Measurements from ENCODE around the gene UBE2D3.

Gene UBE2D3

GRCh38 chr4:102772738-102773340 lies 54.5 kb downstream of the UBE2D3 start:
- Histone ChIP-seq H3K4me3 (ENCODE audit: low read depth, low read length) (no peak overlapping the region), H3K23ac (ENCODE audit: low read length) (no peak overlapping the region), H4K91ac (ENCODE audit: low read depth, low read length) (no peak overlapping the region), H2BK120ac (ENCODE audit: insufficient read depth, low read length, poor library complexity) (no peak overlapping the region), H2AK5ac (ENCODE audit: low read length) (no peak overlapping the region), H3K9me3 (ENCODE audit: insufficient read depth, low read depth, low read length) (no peaks in the 10 kb centered on the region), H3K18ac (ENCODE audit: low read length) (no peak overlapping the region), H3K4me1 (ENCODE audit: control insufficient read depth in 1 of 2, insufficient read depth in 2 of 2, low read length in 2 of 2) (no peaks in the 10 kb centered on the region), H3K79me1 (ENCODE audit: low read length) (no peaks in the 10 kb centered on the region), H4K8ac (ENCODE audit: low read depth, low read length) (no peak overlapping the region), H3K36me3 (ENCODE audit: control insufficient read depth in 1 of 2, insufficient read depth in 2 of 2, low read length in 2 of 2) (no peaks in the 10 kb centered on the region), H3K4ac (ENCODE audit: low read depth, low read length) (no peak overlapping the region), H2BK5ac (ENCODE audit: low read depth, low read length, poor library complexity) (no peak overlapping the region), H2BK12ac (ENCODE audit: low read length) (no peak overlapping the region), H3K9ac (ENCODE audit: low read length) (no peak overlapping the region), H3K27ac (ENCODE audit: low read depth, low read length) (no peak overlapping the region), H3K27me3 (ENCODE audit: insufficient read depth, low read length) (no peaks in the 10 kb centered on the region), H4K12ac (ENCODE audit: low read depth, low read length) (no peak overlapping the region), H3K4me2 (ENCODE audit: low read length) (no peak overlapping the region), H2AFZ (ENCODE audit: insufficient read depth, low read length, poor library complexity) (no peak overlapping the region), H3K14ac (ENCODE audit: low read length) (no peak overlapping the region), H3K79me2 (ENCODE audit: control insufficient read depth, insufficient read depth, low read length, poor library complexity) (no peaks in the 10 kb centered on the region)
- WGBS (ENCODE audit: extremely low coverage, insufficient coverage, insufficient read length): no CpG with 5 or more reads among the region's 4 CpGs
- no peak for DNase-seq

GRCh38 chr4:102764901-102765300 lies 62.5 kb downstream of the UBE2D3 start:
- H3K4ac ChIP-seq (ENCODE audit: low read depth, low read length): no peak overlapping the region
- H3K9me3 ChIP-seq (ENCODE audit: insufficient read depth, low read depth, low read length): no peaks in the 10 kb centered on the region
- H4K8ac ChIP-seq (ENCODE audit: low read depth, low read length): no peak overlapping the region
- H3K4me3 ChIP-seq (ENCODE audit: low read depth, low read length): no peak overlapping the region
- no peak overlapping the region for H4K12ac ChIP-seq (ENCODE audit: low read depth, low read length)
- H3K36me3 ChIP-seq (ENCODE audit: control insufficient read depth in 1 of 2, insufficient read depth in 2 of 2, low read length in 2 of 2): no peaks in the 10 kb centered on the region
- H3K79me1 ChIP-seq (ENCODE audit: low read length): peaks cover 11% of the 10 kb centered on the region
- H3K9ac ChIP-seq (ENCODE audit: low read length): no peak overlapping the region
- WGBS (ENCODE audit: extremely low coverage, insufficient coverage, insufficient read length): no CpG with 5 or more reads among the region's 3 CpGs
- H3K79me2 ChIP-seq (ENCODE audit: control insufficient read depth, insufficient read depth, low read length, poor library complexity): peaks cover 11% of the 10 kb centered on the region
- no peak overlapping the region for H2AFZ ChIP-seq (ENCODE audit: insufficient read depth, low read length, poor library complexity)
- no peak overlapping the region for H4K91ac ChIP-seq (ENCODE audit: low read depth, low read length)
- H2BK5ac ChIP-seq (ENCODE audit: low read depth, low read length, poor library complexity): no peak overlapping the region
- H3K27me3 ChIP-seq (ENCODE audit: insufficient read depth, low read length): no peaks in the 10 kb centered on the region
- H3K4me2 ChIP-seq (ENCODE audit: low read length): no peak overlapping the region
- no peak overlapping the region for H2BK120ac ChIP-seq (ENCODE audit: insufficient read depth, low read length, poor library complexity)
- no peak overlapping the region for H2AK5ac ChIP-seq (ENCODE audit: low read length)
- no peak overlapping the region for H3K14ac ChIP-seq (ENCODE audit: low read length)
- no peak overlapping the region for H3K27ac ChIP-seq (ENCODE audit: low read depth, low read length)
- no peak overlapping the region for H3K23ac ChIP-seq (ENCODE audit: low read length)
- no peaks in the 10 kb centered on the region for H3K4me1 ChIP-seq (ENCODE audit: control insufficient read depth in 1 of 2, insufficient read depth in 2 of 2, low read length in 2 of 2)
- H3K18ac ChIP-seq (ENCODE audit: low read length): no peak overlapping the region
- peak in 1 of 2 donors; percentile 15 for DNase-seq
- H2BK12ac ChIP-seq (ENCODE audit: low read length): no peak overlapping the region

- no peak overlapping the region for H3K4ac ChIP-seq (ENCODE audit: low read depth, low read length)
- H2AFZ ChIP-seq (ENCODE audit: insufficient read depth, low read length, poor library complexity): no peak overlapping the region
- no peak overlapping the region for H3K18ac ChIP-seq (ENCODE audit: low read length)
- no peak for DNase-seq
- H2AK5ac ChIP-seq (ENCODE audit: low read length): no peak overlapping the region
- no CpG with 5 or more reads among the region's 14 CpGs for WGBS (ENCODE audit: extremely low coverage, insufficient coverage, insufficient read length)
- H2BK5ac ChIP-seq (ENCODE audit: low read depth, low read length, poor library complexity): no peak overlapping the region
- no peaks in the 10 kb centered on the region for H3K9me3 ChIP-seq (ENCODE audit: insufficient read depth, low read depth, low read length)
- no peak overlapping the region for H3K4me2 ChIP-seq (ENCODE audit: low read length)
- no peak overlapping the region for H4K12ac ChIP-seq (ENCODE audit: low read depth, low read length)
- no peak overlapping the region for H3K9ac ChIP-seq (ENCODE audit: low read length)
- H4K8ac ChIP-seq (ENCODE audit: low read depth, low read length): no peak overlapping the region
- no peak overlapping the region for H4K91ac ChIP-seq (ENCODE audit: low read depth, low read length)
- no peak overlapping the region for H3K27ac ChIP-seq (ENCODE audit: low read depth, low read length)
- no peak overlapping the region for H3K23ac ChIP-seq (ENCODE audit: low read length)
- H3K27me3 ChIP-seq (ENCODE audit: insufficient read depth, low read length): no peaks in the 10 kb centered on the region
- H3K79me2 ChIP-seq (ENCODE audit: control insufficient read depth, insufficient read depth, low read length, poor library complexity): peaks cover 20% of the 10 kb centered on the region
- peaks cover 14% of the 10 kb centered on the region for H3K79me1 ChIP-seq (ENCODE audit: low read length)
- H3K4me1 ChIP-seq (ENCODE audit: control insufficient read depth in 1 of 2, insufficient read depth in 2 of 2, low read length in 2 of 2): peaks cover 4 to 5% of the 10 kb centered on the region in 2 experiments
- H3K36me3 ChIP-seq (ENCODE audit: control insufficient read depth in 1 of 2, insufficient read depth in 2 of 2, low read length in 2 of 2): no peaks in the 10 kb centered on the region
- H2BK120ac ChIP-seq (ENCODE audit: insufficient read depth, low read length, poor library complexity): no peak overlapping the region
- H3K4me3 ChIP-seq (ENCODE audit: low read depth, low read length): no peak overlapping the region
- H3K14ac ChIP-seq (ENCODE audit: low read length): no peak overlapping the region
- no peak overlapping the region for H2BK12ac ChIP-seq (ENCODE audit: low read length)
These were observed 65.4 kb downstream of the UBE2D3 start for GRCh38 chr4:102761906-102762305.

- DNase-seq: no peak
- Histone ChIP-seq H3K36me3 (ENCODE audit: control insufficient read depth in 1 of 2, insufficient read depth in 2 of 2, low read length in 2 of 2) (no peaks in the 10 kb centered on the region), H3K27ac (ENCODE audit: low read depth, low read length) (peak overlapping the region; percentile 24), H3K14ac (ENCODE audit: low read length) (peak overlapping the region; percentile 59), H2AK5ac (ENCODE audit: low read length) (no peak overlapping the region), H2BK5ac (ENCODE audit: low read depth, low read length, poor library complexity) (peak overlapping the region; percentile 35), H2AFZ (ENCODE audit: insufficient read depth, low read length, poor library complexity) (peak overlapping the region; percentile 71), H3K4me2 (ENCODE audit: low read length) (peak overlapping the region; percentile 81), H3K9me3 (ENCODE audit: insufficient read depth, low read depth, low read length) (no peaks in the 10 kb centered on the region), H2BK12ac (ENCODE audit: low read length) (peak overlapping the region; percentile 21), H3K27me3 (ENCODE audit: insufficient read depth, low read length) (no peaks in the 10 kb centered on the region), H3K9ac (ENCODE audit: low read length) (peak overlapping the region; percentile 48), H3K23ac (ENCODE audit: low read length) (peak overlapping the region; percentile 9), H3K79me1 (ENCODE audit: low read length) (peaks cover 15% of the 10 kb centered on the region), H4K12ac (ENCODE audit: low read depth, low read length) (peak overlapping the region; percentile 21), H3K4me1 (ENCODE audit: control insufficient read depth in 1 of 2, insufficient read depth in 2 of 2, low read length in 2 of 2) (peaks cover 4 to 7% of the 10 kb centered on the region in 2 experiments), H3K4ac (ENCODE audit: low read depth, low read length) (peak overlapping the region; percentile 34), H4K91ac (ENCODE audit: low read depth, low read length) (peak overlapping the region; percentile 85), H3K79me2 (ENCODE audit: control insufficient read depth, insufficient read depth, low read length, poor library complexity) (peaks cover 21% of the 10 kb centered on the region), H2BK120ac (ENCODE audit: insufficient read depth, low read length, poor library complexity) (peak overlapping the region; percentile 48), H3K18ac (ENCODE audit: low read length) (peak overlapping the region; percentile 34), H3K4me3 (ENCODE audit: low read depth, low read length) (peak overlapping the region; percentile 88), H4K8ac (ENCODE audit: low read depth, low read length) (peak overlapping the region; percentile 63)
- whole genome bisulfite sequencing (ENCODE audit: extremely low coverage, insufficient coverage, insufficient read length): no CpG with 5 or more reads among the region's 15 CpGs
These were observed 66.1 kb downstream of the UBE2D3 start for GRCh38 chr4:102761296-102761701.
